Karpas-422 (cell line): ENCODE data around the gene HAO2. TPM values are rescaled to one million over a fixed set of nuclear protein-coding genes. Genes with fewer than 3 reads are reported as not detected.

ENCODE experiments used
- DNase-seq: peaks from one replicate; pipeline ENCODE4 v3.0.0-alpha.2; 2015
- H2AFZ ChIP-seq: fragments of 200-600 bp; sonication (generic); 2 replicates; pipeline ENCODE4 v1.6.1; 2014; ENCODE audit warnings: antibody characterized with exemption, low read length, mixed read lengths
- H3K27ac ChIP-seq: fragments of 200-600 bp; sonication (generic); 2 replicates; pipeline ENCODE4 v1.5.1; 2014; ENCODE audit warnings: mild to moderate bottlenecking, low read length, moderate library complexity
- H3K27me3 ChIP-seq: fragments of 200-600 bp; sonication (generic); 2 replicates; pipeline ENCODE4 v1.6.1; 2014; ENCODE audit warnings: low read length, mixed read lengths
- H3K36me3 ChIP-seq: fragments of 200-600 bp; sonication (generic); 2 replicates; pipeline ENCODE4 v1.6.1; 2014; ENCODE audit warnings: low read length, mixed read lengths; ENCODE audit not compliant: insufficient read depth
- H3K4me1 ChIP-seq: fragments of 200-600 bp; sonication (generic); 2 replicates; pipeline ENCODE4 v1.6.1; 2014; ENCODE audit warnings: mild to moderate bottlenecking, low read length, mixed read lengths
- H3K4me2 ChIP-seq: fragments of 200-600 bp; sonication (generic); 2 replicates; pipeline ENCODE4 v1.6.1; 2014; ENCODE audit warnings: low read length, low read depth, mild to moderate bottlenecking; ENCODE audit not compliant: poor library complexity, severe bottlenecking
- H3K4me3 ChIP-seq: fragments of 200-600 bp; sonication (generic); 2 replicates; pipeline ENCODE4 v1.5.1; 2014; ENCODE audit warnings: mild to moderate bottlenecking, antibody characterized with exemption, low read length, mixed read lengths
- H3K79me2 ChIP-seq: fragments of 200-600 bp; sonication (generic); 2 replicates; pipeline ENCODE4 v1.6.1; 2014; ENCODE audit warnings: mild to moderate bottlenecking, low read length, mixed read lengths
- H3K9ac ChIP-seq: fragments of 200-600 bp; sonication (generic); 2 replicates; pipeline ENCODE4 v1.6.0; 2014; ENCODE audit warnings: low read length
- H3K9me2 ChIP-seq: fragments of 200-600 bp; sonication (generic), shearing (Covaris generic); replicated peaks from 2 replicates; pipeline ENCODE4 v1.6.0; 2014; ENCODE audit warnings: mild to moderate bottlenecking, low read length, moderate library complexity; ENCODE audit not compliant: insufficient read depth
- H3K9me3 ChIP-seq: fragments of 300-700, 200-600 bp; sonication (generic); 2 replicates; pipeline ENCODE4 v1.6.1; 2014; ENCODE audit warnings: low read length, mixed read lengths
- H4K20me1 ChIP-seq: fragments of 200-600 bp; sonication (generic); 2 replicates; pipeline ENCODE4 v1.6.1; 2014; ENCODE audit warnings: mild to moderate bottlenecking, antibody characterized with exemption, low read length, low read depth; ENCODE audit not compliant: insufficient read depth
- total RNA-seq: library from RNA; depleted of rRNA; stranded (reverse); fragments of >200 nt; shearing (Covaris generic); gene quantifications from 2 replicates; pipeline ENCODE4 v1.2.3, GENCODE V29; 2014; ENCODE audit warnings: low replicate concordance

The HAO2 gene
- total RNA-seq, 1 experiment from 2014 or later, result not detected

DNA sequence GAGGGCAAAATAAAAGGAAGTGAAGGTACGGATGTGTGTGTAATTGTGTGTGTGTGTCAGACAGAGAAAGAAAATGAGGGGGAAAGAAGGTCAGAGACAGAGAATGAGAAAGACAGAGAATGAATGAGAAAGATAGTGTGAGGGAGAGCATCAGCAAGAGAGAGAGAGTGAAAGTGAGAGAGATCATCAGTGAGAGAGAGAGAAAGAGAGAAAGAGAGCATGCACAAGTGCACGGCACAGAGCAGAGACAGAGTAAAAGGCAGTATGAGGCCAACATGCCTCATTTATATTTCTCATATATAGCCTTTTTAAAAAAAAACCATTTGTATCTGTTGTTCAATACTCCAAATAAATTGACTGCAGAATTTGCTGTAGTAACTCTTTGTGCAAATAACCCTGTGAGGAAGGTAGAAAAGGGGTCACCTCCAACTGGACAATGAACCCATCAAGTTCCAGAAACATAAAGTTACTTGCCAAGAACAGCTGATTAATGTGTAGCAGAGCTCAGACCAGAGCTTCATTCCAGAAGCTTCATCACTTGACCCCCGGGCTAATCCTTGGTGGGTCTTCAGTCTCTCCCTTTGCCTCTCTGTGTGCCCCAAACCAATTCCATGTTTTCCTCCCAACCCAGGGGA, 47.5 kb downstream of the HAO2 start:
- Histone ChIP-seq H3K27ac (no peak overlapping the region), H3K4me3 (no peak overlapping the region), H3K79me2 (no peaks in the 10 kb centered on the region), H2AFZ (no peak overlapping the region), H4K20me1 (no peaks in the 10 kb centered on the region), H3K9ac (no peak overlapping the region), H3K4me1 (no peaks in the 10 kb centered on the region), H3K9me3 (no peaks in the 10 kb centered on the region), H3K4me2 (no peak overlapping the region), H3K9me2 (no peaks in the 10 kb centered on the region), H3K27me3 (no peaks in the 10 kb centered on the region), H3K36me3 (no peaks in the 10 kb centered on the region)
- no peak for DNase-seq

DNA sequence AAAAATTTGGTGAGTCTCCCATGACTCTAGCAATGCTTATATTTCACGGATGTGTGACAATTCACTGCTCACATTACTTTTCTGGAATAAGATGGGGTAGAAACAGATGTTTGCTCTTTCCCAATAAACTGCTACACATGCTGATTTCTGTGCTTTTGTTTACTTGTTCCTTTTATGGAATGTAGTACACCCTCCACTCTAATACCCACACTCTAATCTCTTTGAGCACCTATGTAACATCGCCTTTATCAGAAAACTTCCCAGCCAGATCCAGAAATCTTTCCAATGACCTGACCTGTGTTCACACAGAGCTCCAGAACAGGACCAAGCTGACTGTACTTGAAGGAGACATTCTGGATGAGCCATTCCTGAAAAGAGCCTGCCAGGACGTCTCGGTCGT, 50.5 kb downstream of the HAO2 start:
- H3K9me2 ChIP-seq, result no peaks in the 10 kb centered on the region
- H3K4me3 ChIP-seq, result no peak overlapping the region
- no peaks in the 10 kb centered on the region for H3K27me3 ChIP-seq
- H3K4me2 ChIP-seq, result no peak overlapping the region
- H3K9ac ChIP-seq, result no peak overlapping the region
- H4K20me1 ChIP-seq, result no peaks in the 10 kb centered on the region
- no peak overlapping the region for H3K27ac ChIP-seq
- no peak overlapping the region for H2AFZ ChIP-seq
- no peak for DNase-seq
- no peaks in the 10 kb centered on the region for H3K79me2 ChIP-seq
- H3K9me3 ChIP-seq, result no peaks in the 10 kb centered on the region
- H3K4me1 ChIP-seq, result no peaks in the 10 kb centered on the region
- no peaks in the 10 kb centered on the region for H3K36me3 ChIP-seq

DNA sequence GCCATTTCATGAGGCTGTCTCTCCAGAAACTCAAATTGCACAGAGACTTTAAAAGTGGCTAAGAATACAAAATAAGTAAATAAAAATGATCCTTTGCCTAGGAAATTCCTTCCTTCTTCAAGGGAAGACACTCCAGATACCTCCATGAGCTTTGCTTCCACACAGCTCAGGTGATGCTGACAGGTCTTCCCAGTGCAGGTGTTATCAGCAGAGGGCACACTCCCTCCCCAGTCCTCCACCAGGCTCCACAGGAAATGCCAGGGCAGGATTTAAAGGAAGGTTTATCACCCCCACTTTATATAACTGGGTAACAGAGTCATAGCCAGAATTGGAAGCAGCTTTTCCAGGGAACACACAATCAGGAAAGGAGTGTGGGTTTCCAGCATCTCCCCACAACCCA, 52.1 kb downstream of the HAO2 start:
- no peak for DNase-seq
- H3K4me2 ChIP-seq, result no peak overlapping the region
- no peak overlapping the region for H3K4me3 ChIP-seq
- no peak overlapping the region for H2AFZ ChIP-seq
- no peaks in the 10 kb centered on the region for H3K27me3 ChIP-seq
- H4K20me1 ChIP-seq, result no peaks in the 10 kb centered on the region; the same call in 1 of the 2 replicates
- no peaks in the 10 kb centered on the region for H3K9me2 ChIP-seq
- H3K9me3 ChIP-seq, result no peaks in the 10 kb centered on the region
- H3K9ac ChIP-seq, result no peak overlapping the region
- H3K27ac ChIP-seq, result no peak overlapping the region
- no peaks in the 10 kb centered on the region for H3K36me3 ChIP-seq
- H3K79me2 ChIP-seq, result no peaks in the 10 kb centered on the region
- H3K4me1 ChIP-seq, result no peaks in the 10 kb centered on the region

- Histone ChIP-seq H4K20me1 (no peaks in the 10 kb centered on the region; the same call in 1 of the 2 replicates), H3K4me2 (no peak overlapping the region), H3K9me2 (no peaks in the 10 kb centered on the region), H2AFZ (no peak overlapping the region), H3K9me3 (no peaks in the 10 kb centered on the region), H3K9ac (no peak overlapping the region), H3K4me3 (no peak overlapping the region), H3K4me1 (no peaks in the 10 kb centered on the region), H3K27me3 (no peaks in the 10 kb centered on the region), H3K36me3 (no peaks in the 10 kb centered on the region), H3K79me2 (no peaks in the 10 kb centered on the region), H3K27ac (no peak overlapping the region)
- no peak for DNase-seq
Observed at GRCh38 chr1:119422631-119423030, 54.0 kb downstream of the HAO2 start.

- Histone ChIP-seq H3K27ac (no peak overlapping the region), H3K9me3 (no peaks in the 10 kb centered on the region), H3K4me2 (no peak overlapping the region), H3K9me2 (no peaks in the 10 kb centered on the region), H3K36me3 (no peaks in the 10 kb centered on the region), H3K9ac (no peak overlapping the region), H3K27me3 (no peaks in the 10 kb centered on the region), H2AFZ (no peak overlapping the region), H3K79me2 (no peaks in the 10 kb centered on the region), H4K20me1 (no peaks in the 10 kb centered on the region; the same call in 1 of the 2 replicates), H3K4me3 (no peak overlapping the region), H3K4me1 (no peaks in the 10 kb centered on the region)
- no peak for DNase-seq
Observed at GRCh38 chr1:119428991-119429390, 60.4 kb downstream of the HAO2 start.

GRCh38 chr1:119429687-119430086, 61.1 kb downstream of the HAO2 start:
- no peak overlapping the region for H3K4me2 ChIP-seq
- no peaks in the 10 kb centered on the region for H3K4me1 ChIP-seq
- no peak overlapping the region for H3K4me3 ChIP-seq
- no peak overlapping the region for H2AFZ ChIP-seq
- H3K27ac ChIP-seq, result no peak overlapping the region
- DNase-seq, result no peak
- H3K9me2 ChIP-seq, result no peaks in the 10 kb centered on the region
- H3K27me3 ChIP-seq, result no peaks in the 10 kb centered on the region
- no peak overlapping the region for H3K9ac ChIP-seq
- H4K20me1 ChIP-seq, result no peaks in the 10 kb centered on the region; the same call in 1 of the 2 replicates
- H3K79me2 ChIP-seq, result no peaks in the 10 kb centered on the region
- H3K36me3 ChIP-seq, result no peaks in the 10 kb centered on the region
- H3K9me3 ChIP-seq, result no peaks in the 10 kb centered on the region

- Histone ChIP-seq H2AFZ (no peak overlapping the region), H4K20me1 (no peaks in the 10 kb centered on the region), H3K4me3 (no peak overlapping the region), H3K4me2 (no peak overlapping the region), H3K36me3 (no peaks in the 10 kb centered on the region), H3K9ac (no peak overlapping the region), H3K79me2 (no peaks in the 10 kb centered on the region), H3K27ac (no peak overlapping the region), H3K9me2 (no peaks in the 10 kb centered on the region), H3K4me1 (no peaks in the 10 kb centered on the region), H3K9me3 (no peaks in the 10 kb centered on the region), H3K27me3 (no peaks in the 10 kb centered on the region)
- no peak for DNase-seq
Observed at GRCh38 chr1:119430486-119430885, 61.9 kb downstream of the HAO2 start.

DNA sequence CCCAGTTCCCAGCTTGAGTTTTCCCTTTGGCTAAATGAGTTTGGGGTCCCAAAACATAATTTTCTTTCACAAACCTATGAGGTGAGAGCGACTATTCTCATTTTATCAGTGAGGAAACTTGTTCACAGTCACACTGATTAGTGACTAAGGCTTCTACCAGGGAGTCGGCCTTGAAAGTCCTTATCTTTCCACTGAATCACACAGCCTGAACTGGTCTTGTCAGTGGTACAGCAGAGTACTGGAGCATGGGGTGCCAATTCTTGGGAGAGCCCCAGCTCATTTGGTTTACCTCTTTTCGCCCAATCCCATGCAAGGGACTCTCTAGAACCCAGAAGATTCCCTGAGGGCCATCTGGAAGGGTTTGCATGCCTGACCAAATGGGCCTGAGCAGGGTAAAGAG, 63.3 kb downstream of the HAO2 start:
- Histone ChIP-seq H3K4me1 (no peaks in the 10 kb centered on the region), H3K79me2 (no peaks in the 10 kb centered on the region), H3K9me2 (no peaks in the 10 kb centered on the region), H3K27me3 (no peaks in the 10 kb centered on the region), H3K27ac (no peak overlapping the region), H3K9ac (no peak overlapping the region), H3K4me2 (no peak overlapping the region), H4K20me1 (no peaks in the 10 kb centered on the region), H3K9me3 (no peaks in the 10 kb centered on the region), H2AFZ (no peak overlapping the region), H3K36me3 (no peaks in the 10 kb centered on the region), H3K4me3 (no peak overlapping the region)
- DNase-seq, result no peak
